ENCODE results near the gene GALNT14. TPM values are rescaled to one million over a fixed set of nuclear protein-coding genes. Genes with fewer than 3 reads are reported as not detected.

The GALNT14 gene
- total RNA-seq, 1 donor from 2014 or later = 54.6 TPM

DNA sequence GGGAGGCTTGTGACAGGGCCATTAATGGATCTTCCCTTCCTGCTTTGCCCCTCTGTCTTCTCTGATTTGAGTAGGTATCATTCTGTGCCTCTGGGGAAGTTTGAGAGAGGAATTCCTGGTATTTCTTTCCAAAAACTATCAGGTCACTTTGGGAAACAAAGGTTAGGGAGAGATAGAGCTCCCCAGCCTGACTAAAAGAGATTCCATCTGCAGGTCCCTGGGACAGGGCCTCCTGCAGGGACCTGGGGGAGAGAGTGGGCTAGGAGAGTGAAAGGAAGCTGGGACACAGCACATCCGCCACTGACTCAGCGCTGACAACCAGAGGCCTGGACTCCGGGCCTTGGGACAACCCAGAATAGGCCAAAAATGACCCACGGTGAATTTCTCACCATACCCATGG, 6.4 kb downstream of the GALNT14 start:
- TF ChIP-seq, protein P1, sequence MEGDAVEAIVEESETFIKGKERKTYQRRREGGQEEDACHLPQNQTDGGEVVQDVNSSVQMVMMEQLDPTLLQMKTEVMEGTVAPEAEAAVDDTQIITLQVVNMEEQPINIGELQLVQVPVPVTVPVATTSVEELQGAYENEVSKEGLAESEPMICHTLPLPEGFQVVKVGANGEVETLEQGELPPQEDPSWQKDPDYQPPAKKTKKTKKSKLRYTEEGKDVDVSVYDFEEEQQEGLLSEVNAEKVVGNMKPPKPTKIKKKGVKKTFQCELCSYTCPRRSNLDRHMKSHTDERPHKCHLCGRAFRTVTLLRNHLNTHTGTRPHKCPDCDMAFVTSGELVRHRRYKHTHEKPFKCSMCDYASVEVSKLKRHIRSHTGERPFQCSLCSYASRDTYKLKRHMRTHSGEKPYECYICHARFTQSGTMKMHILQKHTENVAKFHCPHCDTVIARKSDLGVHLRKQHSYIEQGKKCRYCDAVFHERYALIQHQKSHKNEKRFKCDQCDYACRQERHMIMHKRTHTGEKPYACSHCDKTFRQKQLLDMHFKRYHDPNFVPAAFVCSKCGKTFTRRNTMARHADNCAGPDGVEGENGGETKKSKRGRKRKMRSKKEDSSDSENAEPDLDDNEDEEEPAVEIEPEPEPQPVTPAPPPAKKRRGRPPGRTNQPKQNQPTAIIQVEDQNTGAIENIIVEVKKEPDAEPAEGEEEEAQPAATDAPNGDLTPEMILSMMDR (IDR thresholded peaks at IDR 0.05; ENCODE audit: insufficient read depth, low read length, poor library complexity, severe bottlenecking) = no peak
- DNase-seq (ENCODE audit: low read depth) = no peak

DNA sequence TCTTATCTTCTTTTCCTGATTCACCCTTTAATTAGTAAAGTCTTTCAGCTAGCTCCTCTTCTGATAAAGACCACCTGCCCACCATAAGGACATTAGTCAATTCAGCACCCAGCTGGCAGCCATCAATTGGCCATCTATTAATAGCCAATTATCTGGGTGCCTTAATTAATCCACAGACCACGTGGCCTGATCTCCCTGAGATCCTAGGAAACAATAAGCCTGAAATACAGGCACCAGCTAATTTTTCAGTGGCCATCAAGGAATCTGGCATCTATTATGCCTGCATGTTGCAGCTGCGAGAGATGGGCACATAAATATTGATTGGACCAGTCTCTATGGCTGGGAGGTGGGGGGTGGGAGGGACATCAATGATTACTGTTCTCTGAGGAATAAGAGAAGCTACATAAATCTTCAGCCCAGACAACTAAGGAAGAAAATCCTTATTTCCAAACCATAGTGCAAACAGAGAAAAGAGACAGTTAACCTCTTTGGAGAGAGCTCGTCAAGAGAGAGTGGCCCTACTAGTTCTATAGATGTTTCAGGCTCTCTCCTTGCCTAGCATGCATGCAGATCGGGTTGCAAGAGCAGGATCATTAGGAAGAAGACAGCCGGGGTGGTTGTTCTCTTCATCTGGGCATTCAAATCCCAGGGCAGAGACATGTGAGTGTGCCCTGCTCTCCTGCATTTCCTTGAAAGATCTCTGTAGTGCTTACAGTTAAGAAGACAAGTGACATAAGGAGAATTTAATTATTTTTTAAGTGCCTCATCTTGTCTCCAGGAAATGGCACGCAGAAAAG, 8.7 kb downstream of the GALNT14 start:
- DNase-seq (ENCODE audit: low read depth) = no peak
- H3K27me3 ChIP-seq (ENCODE audit: control insufficient read depth, insufficient read depth, low read length) = no peaks in the 10 kb centered on the region
- H3K4me3 ChIP-seq (ENCODE audit: low read depth, low read length) = no peak overlapping the region
- TF ChIP-seq, protein P1 (IDR thresholded peaks at IDR 0.05; ENCODE audit: insufficient read depth, low read length, poor library complexity, severe bottlenecking) = no peak
- H3K36me3 ChIP-seq (ENCODE audit: control insufficient read depth, insufficient read depth, low read length) = no peaks in the 10 kb centered on the region

More for the DNA sequence above, 6.4 kb downstream of the GALNT14 start:
- no peak overlapping the region for H3K4me3 ChIP-seq (ENCODE audit: low read depth, low read length)
- H3K27me3 ChIP-seq (ENCODE audit: control insufficient read depth, insufficient read depth, low read length) = no peaks in the 10 kb centered on the region
- H3K36me3 ChIP-seq (ENCODE audit: control insufficient read depth, insufficient read depth, low read length) = no peaks in the 10 kb centered on the region

DNA sequence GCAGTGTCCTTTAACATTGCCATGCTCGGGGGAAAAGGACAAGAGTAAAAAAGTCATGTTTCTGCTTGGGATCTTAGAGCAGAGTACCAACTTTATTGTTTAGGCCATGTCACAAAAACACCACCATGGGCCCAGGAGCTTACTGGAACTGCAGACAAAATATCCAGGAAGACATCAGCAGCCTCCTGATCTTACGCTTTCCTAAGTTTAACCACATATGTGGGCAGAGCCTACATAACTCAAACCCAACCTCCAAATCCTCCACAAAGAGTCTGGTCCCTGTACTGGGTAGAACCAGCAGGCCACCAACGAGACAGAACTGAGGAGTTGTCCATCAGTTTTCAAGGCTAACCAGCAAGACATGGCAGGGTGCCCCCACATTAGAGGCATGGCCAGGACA, 10.3 kb downstream of the GALNT14 start:
- TF ChIP-seq, protein P1 (IDR thresholded peaks at IDR 0.05; ENCODE audit: insufficient read depth, low read length, poor library complexity, severe bottlenecking) = no peak
- no peak for DNase-seq (ENCODE audit: low read depth)
- Histone ChIP-seq H3K4me3 (ENCODE audit: low read depth, low read length) (no peak overlapping the region), H3K27me3 (ENCODE audit: control insufficient read depth, insufficient read depth, low read length) (no peaks in the 10 kb centered on the region), H3K36me3 (ENCODE audit: control insufficient read depth, insufficient read depth, low read length) (no peaks in the 10 kb centered on the region)

DNA sequence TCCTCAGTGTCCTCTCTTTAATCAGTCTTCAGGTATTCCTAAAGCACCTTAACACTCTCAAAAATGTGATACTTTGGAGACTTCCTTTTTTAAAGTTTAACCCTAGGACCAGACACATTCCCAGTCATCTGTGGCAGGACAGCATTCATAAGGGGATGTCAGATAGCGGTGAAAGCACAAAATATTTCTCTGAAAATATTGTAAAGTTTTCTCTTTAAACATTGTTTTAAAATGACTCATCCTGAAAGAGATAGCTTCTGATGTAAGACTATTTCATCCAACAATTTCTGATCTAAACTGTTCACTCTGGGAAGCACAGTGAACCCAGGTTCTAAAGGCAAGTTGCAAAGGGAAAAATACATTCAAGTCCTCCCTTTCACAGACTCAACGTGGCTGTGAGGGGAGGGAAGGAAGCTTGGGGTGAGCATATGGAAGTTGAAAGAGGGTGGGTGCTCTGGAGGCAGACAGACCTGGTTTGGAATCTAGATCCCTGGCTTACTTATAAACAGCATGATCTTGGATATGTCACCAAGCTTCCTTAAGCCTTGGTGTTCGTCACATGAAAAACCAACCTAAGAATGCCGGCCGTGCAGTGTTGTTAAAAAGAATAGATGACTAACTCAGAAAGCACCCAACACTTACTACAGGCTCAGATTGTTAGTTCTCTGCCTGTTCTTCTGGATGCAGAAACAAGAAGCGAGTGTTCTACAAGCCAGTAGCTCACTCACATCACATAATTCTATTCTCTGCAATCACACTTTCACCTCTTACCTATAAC, 12.1 kb downstream of the GALNT14 start:
- Histone ChIP-seq H3K36me3 (ENCODE audit: control insufficient read depth, insufficient read depth, low read length) (no peaks in the 10 kb centered on the region), H3K27me3 (ENCODE audit: control insufficient read depth, insufficient read depth, low read length) (no peaks in the 10 kb centered on the region), H3K4me3 (ENCODE audit: low read depth, low read length) (no peak overlapping the region)
- DNase-seq (ENCODE audit: low read depth) = peak; percentile 75
- TF ChIP-seq, protein P1 (IDR thresholded peaks at IDR 0.05; ENCODE audit: insufficient read depth, low read length, poor library complexity, severe bottlenecking) = no peak

DNA sequence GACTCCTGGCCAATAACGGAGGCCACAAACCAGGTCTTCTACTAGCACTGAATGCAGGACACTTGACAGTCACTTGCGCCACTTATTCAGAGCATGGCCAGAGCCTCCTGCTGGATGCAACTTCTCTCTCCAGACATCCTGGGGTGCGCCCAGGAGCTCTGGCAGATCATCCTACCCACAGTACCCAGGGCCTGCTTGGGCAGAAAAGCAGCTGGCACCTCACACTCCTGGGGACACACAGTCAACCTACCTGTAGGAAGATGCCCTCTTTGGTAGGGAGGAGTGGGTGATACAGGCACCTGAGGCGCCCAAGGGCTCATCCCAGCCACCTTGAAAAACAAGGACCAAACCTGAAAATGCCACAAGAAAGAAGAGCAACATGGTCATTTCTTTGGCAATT, 13.3 kb downstream of the GALNT14 start:
- no peak for DNase-seq (ENCODE audit: low read depth)

More for the DNA sequence above, 13.3 kb downstream of the GALNT14 start:
- H3K36me3 ChIP-seq (ENCODE audit: control insufficient read depth, insufficient read depth, low read length) = no peaks in the 10 kb centered on the region
- TF ChIP-seq, protein P1 (IDR thresholded peaks at IDR 0.05; ENCODE audit: insufficient read depth, low read length, poor library complexity, severe bottlenecking) = no peak
- no peaks in the 10 kb centered on the region for H3K27me3 ChIP-seq (ENCODE audit: control insufficient read depth, insufficient read depth, low read length)
- H3K4me3 ChIP-seq (ENCODE audit: low read depth, low read length) = no peak overlapping the region

Measured in kidney epithelial cell (primary cell).